ENCODE results near the gene DOK6. TPM values are rescaled to one million over a fixed set of nuclear protein-coding genes. Genes with fewer than 3 reads are reported as not detected.

Gene DOK6
- total RNA-seq, 1 experiment from 2014 or later: 4.1 TPM

- POLR2A ChIA-PET: no interaction called here
- no peak for ATAC-seq
- DNase-seq (ENCODE audit: low spot score): no peak
- CTCF ChIA-PET: interaction anchor here (1.4 kb wide), 2 partner anchors 17 to 171 kb away, joined by 3 read pairs; no protein-coding TSS in a partner anchor
- H3K4me3 Mint-ChIP-seq: no peak overlapping the region
- H3K9me3 Mint-ChIP-seq: 0 out of 2 replicates have a peak, but pooled peaks cover 3% of the 10 kb centered on the region
- TF ChIP-seq ZNF416 (CRISPR knock-in tag; IDR thresholded peaks at IDR 0.05) (no peak), USF1 (CRISPR knock-in tag; IDR thresholded peaks at IDR 0.05) (no peak), ZNF232 (CRISPR knock-in tag; IDR thresholded peaks at IDR 0.05) (no peak), RELA (CRISPR knock-in tag; IDR thresholded peaks at IDR 0.05; ENCODE audit: borderline replicate concordance) (no peak), NFE2L1 (CRISPR knock-in tag; IDR thresholded peaks at IDR 0.05) (no peak), RORB (CRISPR knock-in tag; IDR thresholded peaks at IDR 0.05) (no peak), HMGA2 (CRISPR knock-in tag; IDR thresholded peaks at IDR 0.05) (no peak), GTF2I (CRISPR knock-in tag; conservative IDR thresholded peaks at IDR 0.05) (no peak), AR (CRISPR knock-in tag; IDR thresholded peaks at IDR 0.05) (no peak), ZNF281 (CRISPR knock-in tag; IDR thresholded peaks at IDR 0.05) (no peak), NR1H2 (CRISPR knock-in tag; IDR thresholded peaks at IDR 0.05) (no peak), ZNF138 (CRISPR knock-in tag; conservative IDR thresholded peaks at IDR 0.05) (no peak), PRRX2 (CRISPR knock-in tag; IDR thresholded peaks at IDR 0.05) (no peak), PREB (CRISPR knock-in tag; IDR thresholded peaks at IDR 0.05; ENCODE audit: borderline replicate concordance) (no peak), ZNF317 (CRISPR knock-in tag; IDR thresholded peaks at IDR 0.05; ENCODE audit: borderline replicate concordance, low read depth) (no peak), MYBL2 (CRISPR knock-in tag; IDR thresholded peaks at IDR 0.05) (no peak)
- H3K36me3 Mint-ChIP-seq: no peaks in the 10 kb centered on the region
- peaks cover 8% of the 10 kb centered on the region for H3K4me1 Mint-ChIP-seq
- H3K27ac Mint-ChIP-seq: no peak overlapping the region
- no peaks in the 10 kb centered on the region for H3K27me3 Mint-ChIP-seq (ENCODE audit: low read depth)
Measured at GRCh38 chr18:69838003-69838402, 437.3 kb downstream of the DOK6 start.

GRCh38 chr18:69838620-69839411, 438.1 kb downstream of the DOK6 start:
- ATAC-seq: peak; percentile 95
- peak; percentile 76 for DNase-seq (ENCODE audit: low spot score)
- no peak overlapping the region for H3K4me3 Mint-ChIP-seq
- H3K4me1 Mint-ChIP-seq: peaks cover 8% of the 10 kb centered on the region
- POLR2A ChIA-PET: interaction anchor here (0.7 to 0.9 kb wide), 2 partner anchors 10 to 509 kb away, joined by 4 read pairs; no protein-coding TSS in a partner anchor
- H3K27ac Mint-ChIP-seq: no peak overlapping the region
- H3K36me3 Mint-ChIP-seq: no peaks in the 10 kb centered on the region
- H3K9me3 Mint-ChIP-seq: 0 out of 2 replicates have a peak, but pooled peaks cover 3% of the 10 kb centered on the region
- no peaks in the 10 kb centered on the region for H3K27me3 Mint-ChIP-seq (ENCODE audit: low read depth)
- CTCF ChIA-PET: interaction anchor here (0.6 to 1.4 kb wide), 3 partner anchors 16 to 172 kb away, joined by 3 read pairs; no protein-coding TSS in a partner anchor
- no peak for TF ChIP-seq MYBL2 (CRISPR knock-in tag; IDR thresholded peaks at IDR 0.05)
- no peak for TF ChIP-seq JUN (CRISPR knock-in tag; IDR thresholded peaks at IDR 0.05)
- TF ChIP-seq SMAD3 (CRISPR knock-in tag; IDR thresholded peaks at IDR 0.05; ENCODE audit: borderline replicate concordance): no peak
- TF ChIP-seq E2F5 (CRISPR knock-in tag; IDR thresholded peaks at IDR 0.05): no peak
- TF ChIP-seq ZNF425 (CRISPR knock-in tag; conservative IDR thresholded peaks at IDR 0.05): no peak
- TF ChIP-seq AR (CRISPR knock-in tag; IDR thresholded peaks at IDR 0.05): no peak
- TF ChIP-seq ESRRA (CRISPR knock-in tag; IDR thresholded peaks at IDR 0.05; ENCODE audit: borderline replicate concordance): no peak

All from WTC11 (cell line).